RWPE2 (cell line): ENCODE measurements around the gene FNIP2.

Source experiments
- ATAC-seq: fragments of 200-7000 bp; cut with Tn5 transposase; 3 replicates; pipeline ENCODE4 v1.9.1; 2021; ENCODE audit warnings: low read depth
- DNase-seq: peaks from one replicate; pipeline ENCODE4 v3.0.0-alpha.2; 2020; ENCODE audit warnings: low spot score
- H3K27ac ChIP-seq: fragments of 450-650 bp; 2 replicates; pipeline ENCODE4 v1.5.1; 2017; ENCODE audit warnings: mild to moderate bottlenecking; ENCODE audit not compliant: poor library complexity, severe bottlenecking
- H3K27me3 ChIP-seq: fragments of 250-450 bp; sonication (Bioruptor Pico); 2 replicates; pipeline ENCODE4 v1.5.1; 2021; ENCODE audit warnings: mild to moderate bottlenecking, moderate library complexity; ENCODE audit not compliant: insufficient read depth, poor library complexity, severe bottlenecking
- H3K36me3 ChIP-seq: fragments of 250-450 bp; sonication (Bioruptor Pico); 2 replicates; pipeline ENCODE4 v1.5.1; 2020; ENCODE audit warnings: low read depth, mild to moderate bottlenecking, moderate library complexity
- H3K4me1 ChIP-seq: fragments of 250-450 bp; sonication (Bioruptor Pico); 2 replicates; pipeline ENCODE4 v1.5.1; 2021; ENCODE audit warnings: mild to moderate bottlenecking, moderate library complexity; ENCODE audit not compliant: insufficient read depth, poor library complexity, severe bottlenecking
- H3K4me3 ChIP-seq: fragments of 250-450 bp; sonication (Bioruptor Pico); 2 replicates; pipeline ENCODE4 v1.5.1; 2021; ENCODE audit warnings: mild to moderate bottlenecking, moderate library complexity; ENCODE audit not compliant: severe bottlenecking
- H3K9me3 ChIP-seq: fragments of 250-450 bp; sonication (Bioruptor Pico); 2 replicates; pipeline ENCODE4 v1.5.1; 2021; ENCODE audit warnings: mild to moderate bottlenecking, moderate library complexity; ENCODE audit not compliant: severe bottlenecking
- CTCF ChIP-seq: fragments of 450-650 bp; IDR thresholded peaks from one replicate; pipeline ENCODE4 v1.5.1; 2017; ENCODE audit warnings: mild to moderate bottlenecking, moderate library complexity; ENCODE audit not compliant: poor library complexity, severe bottlenecking

Gene FNIP2

GRCh38 chr4:158724637-158725036 is 44.2 kb upstream of the FNIP2 start:
- H3K36me3 ChIP-seq: peaks cover 23% of the 10 kb centered on the region
- no peak for TF ChIP-seq CTCF
- H3K27me3 ChIP-seq: no peaks in the 10 kb centered on the region
- DNase-seq (no peak), ATAC-seq (no peak)
- no peak overlapping the region for H3K27ac ChIP-seq
- H3K4me1 ChIP-seq: peaks cover 4% of the 10 kb centered on the region
- no peaks in the 10 kb centered on the region for H3K9me3 ChIP-seq
- no peak overlapping the region for H3K4me3 ChIP-seq

GRCh38 chr4:158726633-158727032 is 42.2 kb upstream of the FNIP2 start:
- no peak for DNase-seq
- peaks cover 3% of the 10 kb centered on the region for H3K36me3 ChIP-seq
- no peak for ATAC-seq
- H3K27ac ChIP-seq: no peak overlapping the region
- no peaks in the 10 kb centered on the region for H3K9me3 ChIP-seq
- peaks cover 4% of the 10 kb centered on the region for H3K4me1 ChIP-seq
- no peaks in the 10 kb centered on the region for H3K27me3 ChIP-seq
- H3K4me3 ChIP-seq: no peak overlapping the region
- TF ChIP-seq CTCF: no peak

GRCh38 chr4:158728236-158728635 is 40.6 kb upstream of the FNIP2 start:
- no peaks in the 10 kb centered on the region for H3K27me3 ChIP-seq
- DNase-seq (no peak), ATAC-seq (no peak)
- no peaks in the 10 kb centered on the region for H3K36me3 ChIP-seq
- no peak for TF ChIP-seq CTCF
- H3K4me1 ChIP-seq: no peaks in the 10 kb centered on the region
- H3K9me3 ChIP-seq: no peaks in the 10 kb centered on the region
- H3K27ac ChIP-seq: no peak overlapping the region
- no peak overlapping the region for H3K4me3 ChIP-seq

GRCh38 chr4:158729716-158730559 is 38.9 kb upstream of the FNIP2 start:
- TF ChIP-seq CTCF: peak; percentile 95
- H3K27ac ChIP-seq: no peak overlapping the region
- DNase-seq (no peak), ATAC-seq (peak; percentile 87)
- H3K4me1 ChIP-seq: no peaks in the 10 kb centered on the region
- no peak overlapping the region for H3K4me3 ChIP-seq
- no peaks in the 10 kb centered on the region for H3K27me3 ChIP-seq
- H3K36me3 ChIP-seq: no peaks in the 10 kb centered on the region
- H3K9me3 ChIP-seq: no peaks in the 10 kb centered on the region

- H3K27ac ChIP-seq: no peak overlapping the region
- H3K9me3 ChIP-seq: no peaks in the 10 kb centered on the region
- no peaks in the 10 kb centered on the region for H3K27me3 ChIP-seq
- no peak for TF ChIP-seq CTCF
- H3K36me3 ChIP-seq: no peaks in the 10 kb centered on the region
- DNase-seq (no peak), ATAC-seq (no peak)
- no peaks in the 10 kb centered on the region for H3K4me1 ChIP-seq
- H3K4me3 ChIP-seq: no peak overlapping the region
Observed at GRCh38 chr4:158738866-158739265, 30.0 kb upstream of the FNIP2 start.
